ENCODE results near the gene SPACA7.

The SPACA7 gene

GRCh38 chr13:112376050-112376681 is at the start of gene SPACA7:
Gene SPACA7 (plus strand): TSS chr13:112376355. CDS start chr13:112376386, 31 bp downstream.
- no peak for DNase-seq

- DNase-seq = no peak
These were observed 49.3 kb upstream of the SPACA7 start for GRCh38 chr13:112326821-112327370.

GRCh38 chr13:112328936-112329335 is 47.2 kb upstream of the SPACA7 start:
- no peak for DNase-seq

GRCh38 chr13:112329376-112329775 is 46.8 kb upstream of the SPACA7 start:
- DNase-seq = no peak

- DNase-seq = no peak
These were observed 46.1 kb upstream of the SPACA7 start for GRCh38 chr13:112330066-112330465.

GRCh38 chr13:112330479-112331381 is 45.4 kb upstream of the SPACA7 start:
- no peak for DNase-seq

GRCh38 chr13:112331675-112332074 is 44.5 kb upstream of the SPACA7 start:
- no peak for DNase-seq

GRCh38 chr13:112332727-112333126 is 43.4 kb upstream of the SPACA7 start:
- no peak for DNase-seq

- no peak for DNase-seq
These were observed 42.2 kb upstream of the SPACA7 start for GRCh38 chr13:112333756-112334543.

GRCh38 chr13:112335135-112335534 is 41.0 kb upstream of the SPACA7 start:
- no peak for DNase-seq

GRCh38 chr13:112341446-112341845 is 34.7 kb upstream of the SPACA7 start:
- no peak for DNase-seq

- DNase-seq = no peak
These were observed 34.0 kb upstream of the SPACA7 start for GRCh38 chr13:112341976-112342735.

- no peak for DNase-seq
These were observed 33.3 kb upstream of the SPACA7 start for GRCh38 chr13:112342841-112343361.

- no peak for DNase-seq
These were observed 32.6 kb upstream of the SPACA7 start for GRCh38 chr13:112343591-112343990.

GRCh38 chr13:112345826-112346172 is 30.4 kb upstream of the SPACA7 start:
- no peak for DNase-seq

GRCh38 chr13:112346173-112346898 is 29.8 kb upstream of the SPACA7 start:
- DNase-seq = no peak

- no peak for DNase-seq
These were observed 29.3 kb upstream of the SPACA7 start for GRCh38 chr13:112346899-112347229.

- no peak for DNase-seq
These were observed 28.2 kb upstream of the SPACA7 start for GRCh38 chr13:112347986-112348385.

GRCh38 chr13:112348642-112349345 is 27.4 kb upstream of the SPACA7 start:
- DNase-seq = no peak

GRCh38 chr13:112349681-112350080 is 26.5 kb upstream of the SPACA7 start:
- no peak for DNase-seq

- no peak for DNase-seq
These were observed 25.9 kb upstream of the SPACA7 start for GRCh38 chr13:112350300-112350699.
